Calu3 (cell line): Measurements from ENCODE around the gene TCEAL1. TPM values are rescaled to one million over a fixed set of nuclear protein-coding genes. Genes with fewer than 3 reads are reported as not detected.
A peak's percentile ranks its signal among the peaks of the same experiment; 100 is the strongest.
"Not testable (repeated sequence)": the region's sequence is repeated elsewhere in the genome, so short reads cannot be mapped to it uniquely, and the experiment has no call there.

Experiments
- BruUV-seq: library from RNA; stranded (reverse); fragments of 400-500 nt; replicated peaks from 2 replicates; lab custom pipeline; 2021; lab: Mats Ljungman, UMichigan
- CTCF ChIA-PET: fragments of 300-600 bp; sonication (Branson Sonifier 250); formaldehyde crosslinking; loops from one replicate; lab custom pipeline; 2022; ENCODE audit warnings: antibody characterized with exemption; lab: Charles Lee
- DNase-seq: peaks from one replicate; pipeline ENCODE4 v3.0.0; 2022
- H3K27ac Mint-ChIP-seq: one replicate; pipeline ENCODE4 v1.8.0; 2022; ENCODE audit warnings: mixed read lengths; ENCODE audit not compliant: unreplicated experiment
- H3K27me3 Mint-ChIP-seq: one replicate; pipeline ENCODE4 v1.8.0; 2022; ENCODE audit warnings: mixed read lengths; ENCODE audit not compliant: unreplicated experiment
- H3K36me3 Mint-ChIP-seq: one replicate; pipeline ENCODE4 v1.8.0; 2022; ENCODE audit warnings: mild to moderate bottlenecking, moderate library complexity, mixed read lengths; ENCODE audit not compliant: insufficient read depth, unreplicated experiment
- H3K4me1 Mint-ChIP-seq: one replicate; pipeline ENCODE4 v1.8.0; 2022; ENCODE audit warnings: mild to moderate bottlenecking, low read depth, mixed read lengths; ENCODE audit not compliant: unreplicated experiment
- H3K4me3 Mint-ChIP-seq: one replicate; pipeline ENCODE4 v1.8.0; 2022; ENCODE audit warnings: mild to moderate bottlenecking, low read depth, moderate library complexity, mixed read lengths; ENCODE audit not compliant: unreplicated experiment
- H3K9me3 Mint-ChIP-seq: one replicate; pipeline ENCODE4 v1.8.0; 2022; ENCODE audit warnings: low read depth, mixed read lengths; ENCODE audit not compliant: unreplicated experiment
- CTCF ChIP-seq: fragments of 200-600 bp; IDR thresholded peaks from one replicate; pipeline ENCODE4 v1.8.0; 2022; ENCODE audit warnings: antibody characterized with exemption; ENCODE audit not compliant: unreplicated experiment
- intact Hi-C: fragments of 100-400 bp; cut with micrococcal nuclease; formaldehyde crosslinking; loops from one replicate; pipeline ENCODE4 v1.10.0; 2022; ENCODE audit not compliant: unreplicated experiment
- total RNA-seq: library from RNA; stranded (reverse); gene quantifications from 2 replicates; pipeline ENCODE4 v1.2.3, GENCODE V29; 2022

The TCEAL1 gene
- total RNA-seq, 1 experiment from 2014 or later, result 16.4 TPM

GRCh38 chrX:103586314-103586646, 42.5 kb upstream of the TCEAL1 start:
- H3K4me3 Mint-ChIP-seq, result peak overlapping the region; percentile 87
- CTCF ChIA-PET, result no interaction called here
- no peaks in the 10 kb centered on the region for H3K27me3 Mint-ChIP-seq
- peaks cover 20% of the 10 kb centered on the region for H3K36me3 Mint-ChIP-seq
- DNase-seq, result no peak
- H3K27ac Mint-ChIP-seq, result peak overlapping the region; percentile 77
- TF ChIP-seq CTCF, result no peak
- peaks cover 12% of the 10 kb centered on the region for H3K4me1 Mint-ChIP-seq
- intact Hi-C loops, result no loop called here
- no TSS peak for BruUV-seq
- H3K9me3 Mint-ChIP-seq, result no peaks in the 10 kb centered on the region

- TF ChIP-seq CTCF, result no peak
- no TSS peak for BruUV-seq
- no peak for DNase-seq
- no peaks in the 10 kb centered on the region for H3K9me3 Mint-ChIP-seq
- no peaks in the 10 kb centered on the region for H3K27me3 Mint-ChIP-seq
- intact Hi-C loops, result no loop called here
- peak overlapping the region; percentile 77 for H3K27ac Mint-ChIP-seq
- peaks cover 12% of the 10 kb centered on the region for H3K4me1 Mint-ChIP-seq
- CTCF ChIA-PET, result no interaction called here
- H3K4me3 Mint-ChIP-seq, result peak overlapping the region; percentile 87
- H3K36me3 Mint-ChIP-seq, result peaks cover 20% of the 10 kb centered on the region
Observed at GRCh38 chrX:103586659-103587058, 42.1 kb upstream of the TCEAL1 start.

- H3K36me3 Mint-ChIP-seq, BruUV-seq, intact Hi-C loops, H3K27me3 Mint-ChIP-seq, DNase-seq, H3K27ac Mint-ChIP-seq, H3K4me1 Mint-ChIP-seq, CTCF ChIA-PET, H3K9me3 Mint-ChIP-seq, H3K4me3 Mint-ChIP-seq: not testable (repeated sequence)
Observed at GRCh38 chrX:103592295-103592694, 36.5 kb upstream of the TCEAL1 start.

GRCh38 chrX:103595202-103595601, 33.6 kb upstream of the TCEAL1 start:
- H3K27me3 Mint-ChIP-seq, DNase-seq, H3K9me3 Mint-ChIP-seq, intact Hi-C loops, H3K27ac Mint-ChIP-seq, H3K4me1 Mint-ChIP-seq, CTCF ChIA-PET, H3K36me3 Mint-ChIP-seq, BruUV-seq, H3K4me3 Mint-ChIP-seq: not testable (repeated sequence)

- H3K27me3 Mint-ChIP-seq, result no peaks in the 10 kb centered on the region
- intact Hi-C loops, result no loop called here
- H3K27ac Mint-ChIP-seq, result peak within 1 kb of the TSS; percentile 86
- H3K36me3 Mint-ChIP-seq, result peaks cover 20% of the 10 kb centered on the region
- H3K4me1 Mint-ChIP-seq, result peaks cover 10% of the 10 kb centered on the region
- no TSS peak for BruUV-seq
- peak; percentile 41 for DNase-seq
- H3K4me3 Mint-ChIP-seq, result peak within 1 kb of the TSS; percentile 74
- TF ChIP-seq CTCF, result no peak
- CTCF ChIA-PET, result no interaction called here
- H3K9me3 Mint-ChIP-seq, result no peaks in the 10 kb centered on the region
Observed at GRCh38 chrX:103607364-103608305, 21.1 kb upstream of the TCEAL1 start, which contains the start of gene TCEAL3. TSS of gene TCEAL3 (plus strand) at chrX:103607963. CDS start at chrX:103609065, 1,102 bp downstream.
